ENCODE results near the gene CATSPERZ. TPM values are rescaled to one million over a fixed set of nuclear protein-coding genes. Genes with fewer than 3 reads are reported as not detected.
A peak's percentile ranks its signal among the peaks of the same experiment; 100 is the strongest.

Gene CATSPERZ
- total RNA-seq, result under 1 TPM in 1 of 2 donors, not detected in 1; 0.55 TPM

GRCh38 chr11:64299847-64300648 is at the start of gene CATSPERZ:
CATSPERZ (plus strand) TSS chr11:64300358; CDS start chr11:64300411, 53 bp downstream.
- DNase-seq (ENCODE audit: low spot score in 2 of 2), result no peak
- Mint-ChIP-seq H3K27ac (no peak within 1 kb of the TSS), H3K9me3 (no peaks in the 10 kb centered on the region), H3K36me3 (no peaks in the 10 kb centered on the region)
- no peak for ATAC-seq

- DNase-seq (ENCODE audit: low spot score in 2 of 2) (no peak), ATAC-seq (no peak)
- H3K36me3 Mint-ChIP-seq, result peaks cover 6% of the 10 kb centered on the region in 2 donors
- no peak overlapping the region for H3K27ac Mint-ChIP-seq
- H3K9me3 Mint-ChIP-seq, result no peaks in the 10 kb centered on the region
Measured at GRCh38 chr11:64250415-64251015, 49.6 kb upstream of the CATSPERZ start.

- no peaks in the 10 kb centered on the region for H3K9me3 Mint-ChIP-seq
- peak within 1 kb of the TSS; percentile 55 to 57 for H3K27ac Mint-ChIP-seq
- ATAC-seq (peak; percentile 73 to 74), DNase-seq (ENCODE audit: low spot score in 2 of 2) (peak in 1 of 2 donors; percentile 79)
- no peaks in the 10 kb centered on the region for H3K36me3 Mint-ChIP-seq
Measured at GRCh38 chr11:64251016-64251752, 49.0 kb upstream of the CATSPERZ start, which contains the start of gene PLCB3. PLCB3 (plus strand) TSS chr11:64251530; CDS start chr11:64251650, 120 bp downstream.

- Mint-ChIP-seq H3K36me3 (no peaks in the 10 kb centered on the region), H3K9me3 (no peaks in the 10 kb centered on the region), H3K27ac (peak overlapping the region in 1 of 2 donors; percentile 55)
- no peak for DNase-seq (ENCODE audit: low spot score in 2 of 2)
- ATAC-seq, result no peak
Measured at GRCh38 chr11:64251753-64252002, 48.5 kb upstream of the CATSPERZ start.

GRCh38 chr11:64252003-64252872 is 47.9 kb upstream of the CATSPERZ start:
- ATAC-seq (peak in 1 of 2 donors; percentile 4), DNase-seq (ENCODE audit: low spot score in 2 of 2) (no peak)
- peak overlapping the region; percentile 55 to 57 for H3K27ac Mint-ChIP-seq
- no peaks in the 10 kb centered on the region for H3K9me3 Mint-ChIP-seq
- H3K36me3 Mint-ChIP-seq, result no peaks in the 10 kb centered on the region

GRCh38 chr11:64253043-64253442 is 47.1 kb upstream of the CATSPERZ start:
- Mint-ChIP-seq H3K36me3 (no peaks in the 10 kb centered on the region), H3K9me3 (no peaks in the 10 kb centered on the region), H3K27ac (no peak overlapping the region)
- DNase-seq (ENCODE audit: low spot score in 2 of 2) (no peak), ATAC-seq (no peak)

GRCh38 chr11:64253481-64253880 is 46.7 kb upstream of the CATSPERZ start:
- no peaks in the 10 kb centered on the region for H3K9me3 Mint-ChIP-seq
- H3K27ac Mint-ChIP-seq, result peak overlapping the region in 1 of 2 donors; percentile 46
- DNase-seq (ENCODE audit: low spot score in 2 of 2) (no peak), ATAC-seq (no peak)
- H3K36me3 Mint-ChIP-seq, result no peaks in the 10 kb centered on the region

- ATAC-seq (no peak), DNase-seq (ENCODE audit: low spot score in 2 of 2) (no peak)
- H3K9me3 Mint-ChIP-seq, result no peaks in the 10 kb centered on the region
- no peaks in the 10 kb centered on the region for H3K36me3 Mint-ChIP-seq
- H3K27ac Mint-ChIP-seq, result no peak overlapping the region
Measured at GRCh38 chr11:64254326-64254725, 45.8 kb upstream of the CATSPERZ start.

- ATAC-seq (no peak), DNase-seq (ENCODE audit: low spot score in 2 of 2) (no peak)
- Mint-ChIP-seq H3K9me3 (no peaks in the 10 kb centered on the region), H3K36me3 (no peaks in the 10 kb centered on the region), H3K27ac (no peak overlapping the region)
Measured at GRCh38 chr11:64255135-64256128, 44.7 kb upstream of the CATSPERZ start.

GRCh38 chr11:64256300-64256699 is 43.9 kb upstream of the CATSPERZ start:
- no peak for DNase-seq (ENCODE audit: low spot score in 2 of 2)
- no peaks in the 10 kb centered on the region for H3K9me3 Mint-ChIP-seq
- no peaks in the 10 kb centered on the region for H3K36me3 Mint-ChIP-seq
- no peak for ATAC-seq
- no peak overlapping the region for H3K27ac Mint-ChIP-seq

- Mint-ChIP-seq H3K36me3 (no peaks in the 10 kb centered on the region), H3K9me3 (no peaks in the 10 kb centered on the region), H3K27ac (no peak overlapping the region)
- DNase-seq (ENCODE audit: low spot score in 2 of 2) (no peak), ATAC-seq (no peak)
Measured at GRCh38 chr11:64258356-64258755, 41.8 kb upstream of the CATSPERZ start.

- DNase-seq (ENCODE audit: low spot score in 2 of 2), result no peak
- H3K9me3 Mint-ChIP-seq, result no peaks in the 10 kb centered on the region
- H3K27ac Mint-ChIP-seq, result peak overlapping the region; percentile 14 to 47
- no peaks in the 10 kb centered on the region for H3K36me3 Mint-ChIP-seq
- no peak for ATAC-seq
Measured at GRCh38 chr11:64258946-64259532, 41.1 kb upstream of the CATSPERZ start.

- peak overlapping the region; percentile 14 to 47 for H3K27ac Mint-ChIP-seq
- H3K36me3 Mint-ChIP-seq, result no peaks in the 10 kb centered on the region
- no peaks in the 10 kb centered on the region for H3K9me3 Mint-ChIP-seq
- DNase-seq (ENCODE audit: low spot score in 2 of 2), result no peak
- peak in 1 of 2 donors; percentile 69 for ATAC-seq
Measured at GRCh38 chr11:64259533-64260067, 40.6 kb upstream of the CATSPERZ start.

- no peaks in the 10 kb centered on the region for H3K9me3 Mint-ChIP-seq
- ATAC-seq, result peak in 1 of 2 donors; percentile 52
- no peak for DNase-seq (ENCODE audit: low spot score in 2 of 2)
- H3K27ac Mint-ChIP-seq, result peak overlapping the region in 1 of 2 donors; percentile 14
- no peaks in the 10 kb centered on the region for H3K36me3 Mint-ChIP-seq
Measured at GRCh38 chr11:64260147-64260708, 39.9 kb upstream of the CATSPERZ start.
